TTC549 (cell line): ENCODE data around the gene MTERF2.

Source experiments
- FAIRE-seq: peaks from 2 replicates; lab custom pipeline; 2012; peaks lifted over from hg19 to GRCh38; lab: Jason Lieb, UNC

MTERF2 gene

DNA sequence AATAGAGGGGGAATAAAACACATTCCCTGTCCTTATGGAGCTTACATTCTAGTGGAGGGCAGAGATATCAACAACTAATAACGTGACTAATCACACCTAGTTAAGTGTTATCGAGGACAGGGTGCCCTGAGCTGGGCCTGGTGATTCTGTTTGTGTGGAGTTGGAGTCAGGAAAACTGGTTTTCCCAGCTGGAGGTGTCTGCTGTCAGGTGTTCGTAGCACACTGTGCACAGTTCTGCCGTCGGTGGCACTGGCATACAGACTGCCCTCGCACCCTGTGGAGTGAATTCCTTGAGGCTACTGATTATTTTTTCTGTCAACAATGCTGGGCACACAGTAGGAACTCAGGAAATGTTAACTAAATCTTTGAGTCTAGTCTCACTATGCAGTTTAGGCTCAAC, 900 bp upstream of the MTERF2 start:
- FAIRE-seq: no peak

DNA sequence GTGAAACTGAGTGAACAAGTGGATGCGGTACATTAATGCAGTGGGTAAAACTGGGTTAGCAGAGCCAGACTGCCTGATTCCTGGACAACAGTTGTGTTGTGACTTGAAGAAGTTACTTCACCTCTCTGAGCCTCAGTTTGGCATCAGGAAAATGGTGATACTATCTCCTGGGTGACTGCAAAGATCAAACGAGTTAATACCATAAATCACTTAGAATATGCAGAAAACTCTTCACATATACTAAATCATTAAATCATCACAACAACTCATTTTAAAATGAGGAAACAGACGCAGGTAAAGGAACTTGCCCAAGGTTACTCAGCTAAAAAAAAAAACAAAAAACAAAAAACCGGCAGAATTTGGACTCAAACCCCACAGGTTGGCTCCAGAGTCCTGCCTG, 811 bp downstream of the MTERF2 start:
- no peak for FAIRE-seq

GRCh38 chr12:106985479-106985878, 1.5 kb downstream of the MTERF2 start:
- FAIRE-seq: no peak

DNA sequence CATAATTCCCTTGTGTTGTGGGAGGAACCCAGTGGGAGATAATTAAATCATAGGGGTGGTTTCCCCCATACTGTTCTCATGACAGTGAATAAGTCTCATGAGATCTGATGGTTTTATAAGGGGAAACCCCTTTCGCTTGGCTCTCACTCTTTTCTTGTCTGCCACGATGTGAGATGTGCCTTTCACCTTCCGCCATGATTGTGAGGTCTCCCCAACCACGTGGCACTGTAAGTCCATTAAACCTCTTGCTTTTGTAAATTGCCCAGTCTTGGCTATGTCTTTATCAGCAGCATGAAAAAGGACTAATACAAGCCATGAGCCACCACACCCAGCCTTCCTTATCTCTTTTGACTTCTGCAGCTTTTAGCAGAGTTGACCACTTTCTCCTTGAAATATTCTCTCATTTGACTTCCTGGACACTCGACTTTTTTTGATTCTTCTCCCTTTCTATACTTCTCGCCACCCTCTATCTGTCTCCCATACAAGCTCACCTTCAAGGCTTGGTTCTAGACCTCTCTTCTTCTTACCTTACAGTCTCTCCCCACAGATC, 2.3 kb downstream of the MTERF2 start:
- no peak for FAIRE-seq

- no peak for FAIRE-seq
These were observed 4.7 kb downstream of the MTERF2 start for GRCh38 chr12:106982229-106982628.

GRCh38 chr12:106981788-106982187, 5.2 kb downstream of the MTERF2 start:
- no peak for FAIRE-seq

GRCh38 chr12:106980944-106981343, 6.0 kb downstream of the MTERF2 start:
- FAIRE-seq: no peak

DNA sequence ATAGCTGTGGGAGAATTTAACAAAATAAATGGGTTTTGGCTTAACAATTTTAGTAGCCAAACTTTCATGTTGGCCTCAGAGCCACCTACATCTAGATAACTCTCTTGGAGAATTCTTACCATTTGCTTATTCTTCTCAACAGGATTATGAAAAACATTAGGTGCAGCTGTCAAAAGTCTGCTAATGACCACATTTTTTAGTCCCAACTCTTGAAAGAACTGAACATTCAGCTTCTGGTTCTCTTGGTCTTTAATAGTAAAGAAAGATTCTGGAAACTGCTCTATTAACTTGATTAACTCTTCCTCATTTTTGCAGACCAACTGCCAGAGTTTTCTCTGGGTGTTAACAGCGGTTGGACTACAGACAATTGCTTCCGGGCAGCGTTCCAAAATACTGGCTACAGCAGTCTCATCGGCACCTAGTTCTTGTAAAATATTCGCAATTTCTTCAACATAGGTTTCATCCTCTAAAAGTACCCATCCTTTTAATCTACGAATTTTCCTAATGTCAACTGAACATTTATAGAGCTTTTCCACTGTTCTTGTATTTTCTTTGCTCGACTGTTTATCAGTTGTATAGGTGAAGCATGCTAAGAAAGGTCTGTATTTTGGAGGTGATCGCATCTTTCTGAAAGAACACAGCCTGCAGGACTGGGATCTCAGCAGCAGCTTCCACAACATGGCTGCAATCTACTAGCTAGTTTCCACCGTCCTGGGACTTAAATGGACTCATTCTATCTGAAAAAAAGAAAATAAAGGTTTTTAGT, 8.7 kb downstream of the MTERF2 start:
- no peak for FAIRE-seq

GRCh38 chr12:106976668-106977067, 10.3 kb downstream of the MTERF2 start:
- no peak for FAIRE-seq

- FAIRE-seq: no peak
These were observed 10.8 kb downstream of the MTERF2 start for GRCh38 chr12:106975993-106976658.

- no peak for FAIRE-seq
These were observed 11.8 kb downstream of the MTERF2 start for GRCh38 chr12:106975098-106975497.

GRCh38 chr12:106974511-106974910, 12.4 kb downstream of the MTERF2 start:
- FAIRE-seq: no peak

DNA sequence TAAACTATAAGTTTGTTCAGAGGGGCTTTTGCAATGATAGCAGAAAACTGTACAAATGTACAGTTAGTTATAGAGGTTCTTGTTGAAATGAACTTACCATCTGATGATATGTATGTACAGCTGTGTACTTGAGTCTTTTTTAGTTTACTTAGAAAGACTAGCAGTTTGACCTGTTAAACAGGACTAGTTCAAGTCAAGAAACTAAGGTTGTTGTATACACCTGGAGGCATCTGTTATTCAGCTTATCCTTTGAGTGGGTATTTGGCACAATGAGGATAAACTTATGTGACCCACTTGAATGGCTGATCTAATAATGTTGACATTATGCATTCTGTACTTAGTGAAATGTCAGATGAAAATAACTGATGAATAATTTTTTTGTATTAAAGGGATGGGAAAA, 13.4 kb downstream of the MTERF2 start:
- no peak for FAIRE-seq

- no peak for FAIRE-seq
These were observed 15.9 kb downstream of the MTERF2 start for GRCh38 chr12:106971065-106971464.

DNA sequence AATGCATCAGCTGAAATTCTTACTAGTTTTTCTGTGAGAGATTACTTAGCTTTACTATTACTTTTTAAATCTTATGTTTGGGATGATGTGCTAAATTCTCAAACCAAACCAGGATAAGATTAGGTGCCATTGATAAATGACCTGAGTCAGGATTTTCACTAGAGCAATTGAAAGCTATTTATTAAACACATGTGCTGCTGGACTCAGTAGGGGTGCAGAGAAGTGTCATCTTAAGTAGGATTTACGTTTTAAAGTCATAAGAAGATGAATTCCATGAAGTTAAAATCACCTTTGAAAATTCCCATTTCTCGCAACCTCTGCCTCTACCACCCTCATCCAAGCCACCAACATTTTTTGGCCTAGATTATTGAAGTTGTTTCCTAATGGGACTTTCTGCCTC, 22.4 kb downstream of the MTERF2 start:
- no peak for FAIRE-seq

DNA sequence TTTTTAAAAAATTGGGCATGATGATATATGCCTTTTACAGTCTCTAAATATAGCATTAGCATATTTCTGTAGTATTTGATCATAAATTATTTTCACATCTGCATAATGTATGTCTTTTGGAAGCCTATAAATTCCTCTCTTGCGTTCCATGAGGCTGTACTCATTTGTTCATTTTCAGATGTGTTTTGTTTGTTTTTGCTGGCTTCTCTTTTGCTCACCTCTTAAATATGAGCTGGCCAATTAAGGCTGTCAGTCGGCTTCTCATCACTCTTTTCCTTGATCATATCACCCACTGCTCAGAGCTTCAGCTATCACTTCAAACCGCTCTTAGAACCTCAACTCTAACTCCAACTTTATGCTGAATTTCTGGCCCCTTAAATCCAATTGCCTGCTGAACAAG, 24.7 kb downstream of the MTERF2 start:
- no peak for FAIRE-seq

DNA sequence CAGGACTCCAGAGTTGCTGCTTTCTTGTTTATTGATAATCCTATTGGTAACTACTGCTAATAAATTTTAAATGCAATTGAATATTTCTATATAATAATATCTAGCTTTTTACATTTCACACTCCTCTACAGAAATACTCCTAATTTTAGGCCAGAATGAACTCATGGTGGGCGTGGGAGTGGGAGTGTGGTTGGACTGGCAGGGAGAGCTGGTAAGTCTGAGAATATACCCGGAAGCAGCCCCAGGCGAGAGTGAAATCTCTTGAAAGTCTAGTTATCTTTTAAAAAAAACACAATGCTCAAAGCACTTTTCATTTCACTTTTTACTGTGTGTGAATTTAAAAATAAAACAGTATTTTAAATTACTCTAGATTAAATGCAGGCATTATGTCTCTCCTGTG, 26.5 kb downstream of the MTERF2 start:
- no peak for FAIRE-seq

DNA sequence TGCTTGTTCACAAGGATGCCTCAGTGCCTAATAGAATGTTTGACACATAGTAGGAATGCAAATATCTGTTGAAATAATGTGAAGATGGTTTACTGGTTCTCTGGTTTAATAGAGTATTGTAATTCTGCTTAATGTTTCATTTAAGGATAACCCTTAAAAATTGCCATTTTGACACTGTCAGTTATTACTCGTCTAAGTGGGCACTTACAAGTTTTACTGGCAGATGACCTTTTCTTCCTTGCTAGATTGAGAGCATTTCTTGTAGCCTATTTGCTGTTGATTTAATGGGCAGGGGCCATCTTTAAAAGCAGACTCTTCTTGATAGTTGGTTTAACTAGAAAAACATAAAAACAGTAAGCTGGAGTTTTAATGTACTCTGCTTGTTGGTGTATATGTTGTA, 29.4 kb downstream of the MTERF2 start:
- no peak for FAIRE-seq

GRCh38 chr12:106956048-106956578, 30.8 kb downstream of the MTERF2 start:
- FAIRE-seq: no peak

DNA sequence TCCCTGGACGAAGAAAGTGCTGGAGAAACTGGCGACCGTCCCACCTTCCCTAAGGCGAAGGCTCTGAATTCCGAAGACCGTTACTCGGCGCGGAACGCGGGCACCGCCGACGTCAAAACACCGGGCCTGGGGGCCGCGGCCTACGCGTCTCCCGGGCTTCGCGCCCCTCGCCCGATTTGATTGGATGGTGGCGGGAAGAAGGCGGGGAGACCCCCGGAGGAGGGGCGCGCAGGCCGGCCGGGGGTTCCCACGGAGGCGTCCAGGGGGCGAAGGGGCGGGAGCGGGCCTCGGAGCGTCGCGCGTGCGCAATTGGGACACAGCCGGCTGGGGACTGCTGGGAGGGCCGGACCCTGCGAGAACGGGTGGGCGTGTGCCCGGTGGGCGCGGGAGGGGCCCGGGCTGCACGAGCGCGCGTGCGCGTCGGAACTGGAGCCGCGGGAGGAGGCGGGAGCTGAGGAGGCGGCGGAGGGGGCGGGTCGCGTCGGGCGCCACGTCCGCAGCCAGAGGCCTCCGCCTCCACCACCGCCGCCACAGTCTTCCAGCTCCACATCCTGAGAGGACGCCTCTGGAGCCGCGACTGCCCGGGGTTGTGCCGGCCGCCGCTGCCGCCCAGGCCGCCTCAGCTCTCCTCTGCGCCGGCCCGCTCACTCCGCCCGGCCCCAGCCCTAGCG, 31.4 kb downstream of the MTERF2 start, which contains the start of gene TMEM263:
TMEM263 (plus strand) TSS at position 531 of the 671 bp plus-strand sequence. CDS start 11,210 bp downstream, outside the sequence.
- FAIRE-seq: no peak

DNA sequence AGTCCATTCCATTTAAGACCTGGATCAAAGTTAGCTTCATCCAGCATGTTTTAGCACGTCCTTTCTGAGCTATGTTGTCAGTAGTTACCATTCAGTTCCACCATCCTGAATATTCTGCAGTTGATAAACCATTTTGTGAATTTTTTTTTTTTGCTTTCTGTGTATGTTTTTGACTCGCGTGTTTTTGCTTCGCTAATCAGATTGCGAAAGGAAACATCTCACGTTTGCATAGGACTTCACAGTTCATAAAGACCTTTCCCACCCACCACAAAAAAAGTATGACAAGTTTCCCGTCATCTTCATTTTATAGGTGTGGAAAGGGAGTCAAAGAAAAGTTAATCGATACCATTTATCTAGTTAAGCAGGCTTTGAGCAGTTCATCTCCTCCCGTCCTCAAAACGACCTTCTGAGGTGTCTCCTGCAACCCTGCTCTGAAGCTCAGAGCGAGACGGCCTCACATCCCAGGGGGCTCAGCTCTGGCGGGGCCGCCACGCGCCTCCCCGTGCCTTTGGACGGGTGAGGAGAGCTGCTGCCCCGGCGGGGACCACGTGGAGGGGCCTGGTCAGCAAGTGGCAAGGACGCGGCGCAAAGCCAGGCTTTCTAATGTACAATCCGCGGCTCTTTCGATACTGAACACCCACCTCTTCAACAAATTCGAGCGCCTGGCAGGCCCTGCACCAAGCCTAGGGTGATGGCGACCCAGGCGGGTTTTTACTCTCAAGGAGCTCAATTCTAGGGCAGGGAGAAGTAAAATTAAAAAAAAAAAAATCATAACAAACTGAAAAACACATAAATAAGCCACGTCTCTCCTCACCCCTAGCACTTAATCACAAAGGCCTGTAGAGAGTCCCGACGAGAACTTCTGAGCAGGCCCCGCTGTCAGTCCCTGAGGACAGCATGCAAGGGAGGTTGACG, 32.2 kb downstream of the MTERF2 start:
- no peak for FAIRE-seq
